ENCODE data around the gene GTPBP10.

The GTPBP10 gene

GRCh38 chr7:90433221-90433620 is 86.7 kb downstream of the GTPBP10 start:
- no peak for DNase-seq (ENCODE audit: low spot score)

Measured in CD4-positive, alpha-beta T cell treated with Interleukin-15 for 4 hours (primary cell).